HepG2 (cell line): Measurements from ENCODE around the gene SPATA31E1. TPM values are rescaled to one million over a fixed set of nuclear protein-coding genes. Genes with fewer than 3 reads are reported as not detected.

Experiments used
- NR2F6 ChIP-seq, 2 experiments: IDR thresholded peaks; 2 replicates each; pipeline ENCODE4 v1.6.1; 2016; ENCODE audit warnings: antibody characterized with exemption in 1 of 2, mild to moderate bottlenecking in 1 of 2
- WIZ ChIP-seq: sonication (generic); formaldehyde crosslinking; IDR thresholded peaks from 2 replicates; pipeline ENCODE4 v1.5.1; 2020; ENCODE audit warnings: mild to moderate bottlenecking, missing genetic modification reagents
- ZMYM3 ChIP-seq: sonication (generic); formaldehyde crosslinking; IDR thresholded peaks from 2 replicates; pipeline ENCODE4 v1.5.1; 2020; ENCODE audit warnings: mild to moderate bottlenecking, missing genetic modification reagents
- polyA plus RNA-seq, 8 experiments: library from polyadenylated mRNA; depleted of rRNA in 3 of 8; stranded (reverse) in 7 of 8; unstranded in 1 of 8; fragments of >200 nt; fragmentation: Illumina TruSeq in 4 of 8; extraction: Trizol in 4 of 8; gene quantifications; 2 replicates each; pipeline versions ENCODE4 v1.2.1 to v1.2.3, GENCODE V29; 2011 to 2016; ENCODE audit warnings: low read depth in 4 of 8, missing spikeins in 1 of 8, mixed read lengths in 1 of 8; ENCODE audit not compliant: insufficient read depth in 1 of 8
- total RNA-seq, 5 experiments: library from RNA; depleted of rRNA; stranded (reverse); fragments of >200 nt; fragmentation: Illumina TruSeq; extraction: Trizol; gene quantifications; 2 replicates each; pipeline ENCODE4 v1.2.3, GENCODE V29; 2016; ENCODE audit warnings: low read depth in 1 of 5
- TF ChIP-seq, protein P1 (sequence below): sonication (generic); formaldehyde crosslinking; IDR thresholded peaks from 2 replicates; pipeline ENCODE4 v1.5.0; 2020; ENCODE audit warnings: mild to moderate bottlenecking, missing genetic modification reagents, borderline replicate concordance
- TF ChIP-seq, protein P2 (sequence below): sonication (generic); formaldehyde crosslinking; IDR thresholded peaks from 2 replicates; pipeline ENCODE4 v1.8.0; 2022; ENCODE audit warnings: missing genetic modification reagents, low read depth, mild to moderate bottlenecking, borderline replicate concordance
- TF ChIP-seq, protein P3 (sequence below): sonication (generic); formaldehyde crosslinking; IDR thresholded peaks from 2 replicates; pipeline ENCODE4 v1.9.0; 2021; ENCODE audit warnings: missing genetic modification reagents, mild to moderate bottlenecking, borderline replicate concordance
- TF ChIP-seq, protein P4 (sequence below): sonication (generic); formaldehyde crosslinking; IDR thresholded peaks from 2 replicates; pipeline ENCODE4 v1.4.0; 2020; ENCODE audit warnings: missing genetic modification reagents
- TF ChIP-seq, protein P5 (sequence below): sonication (generic); formaldehyde crosslinking; IDR thresholded peaks from 2 replicates; pipeline ENCODE4 v1.4.0; 2020; ENCODE audit warnings: mild to moderate bottlenecking, missing genetic modification reagents

Gene SPATA31E1
- total and polyA plus RNA-seq, 2 of the 13 experiments (the other 11 are each of a cell fraction or from before 2014, with no cell fraction given) = not detected

DNA sequence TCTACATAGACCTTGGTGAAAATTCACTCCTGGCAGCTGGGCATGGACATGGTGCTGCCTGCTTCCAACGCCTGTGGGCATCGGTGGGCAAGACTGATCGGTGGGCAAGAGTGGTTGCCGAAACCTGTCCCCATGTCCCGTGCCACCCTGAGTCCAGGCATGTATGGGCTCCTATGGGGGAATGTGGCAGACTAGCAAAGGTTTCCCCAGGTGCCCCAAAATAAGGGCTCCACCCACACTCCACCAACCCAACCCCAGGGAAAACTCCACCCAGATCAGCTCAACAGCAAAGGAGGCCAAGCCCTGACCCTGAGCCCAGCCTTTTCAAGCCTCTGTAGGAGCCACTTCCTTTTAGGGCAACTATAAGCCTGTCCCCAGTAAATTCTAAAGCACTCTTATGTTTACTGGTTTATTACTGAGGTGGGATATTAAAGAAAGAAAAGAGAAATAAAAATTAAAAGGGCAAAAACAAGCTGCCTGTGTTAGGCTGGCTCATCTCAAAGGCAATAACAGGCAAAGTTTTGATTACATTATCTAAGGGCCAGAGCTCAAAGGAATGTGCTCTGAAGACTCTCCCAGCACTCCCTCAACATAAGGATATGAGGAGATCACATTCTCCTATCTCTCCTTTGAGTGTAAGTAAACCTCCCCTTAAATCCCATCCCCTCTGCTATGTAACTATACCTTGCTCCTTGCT, 8.9 kb upstream of the SPATA31E1 start (continued):
- TF ChIP-seq, protein P1, sequence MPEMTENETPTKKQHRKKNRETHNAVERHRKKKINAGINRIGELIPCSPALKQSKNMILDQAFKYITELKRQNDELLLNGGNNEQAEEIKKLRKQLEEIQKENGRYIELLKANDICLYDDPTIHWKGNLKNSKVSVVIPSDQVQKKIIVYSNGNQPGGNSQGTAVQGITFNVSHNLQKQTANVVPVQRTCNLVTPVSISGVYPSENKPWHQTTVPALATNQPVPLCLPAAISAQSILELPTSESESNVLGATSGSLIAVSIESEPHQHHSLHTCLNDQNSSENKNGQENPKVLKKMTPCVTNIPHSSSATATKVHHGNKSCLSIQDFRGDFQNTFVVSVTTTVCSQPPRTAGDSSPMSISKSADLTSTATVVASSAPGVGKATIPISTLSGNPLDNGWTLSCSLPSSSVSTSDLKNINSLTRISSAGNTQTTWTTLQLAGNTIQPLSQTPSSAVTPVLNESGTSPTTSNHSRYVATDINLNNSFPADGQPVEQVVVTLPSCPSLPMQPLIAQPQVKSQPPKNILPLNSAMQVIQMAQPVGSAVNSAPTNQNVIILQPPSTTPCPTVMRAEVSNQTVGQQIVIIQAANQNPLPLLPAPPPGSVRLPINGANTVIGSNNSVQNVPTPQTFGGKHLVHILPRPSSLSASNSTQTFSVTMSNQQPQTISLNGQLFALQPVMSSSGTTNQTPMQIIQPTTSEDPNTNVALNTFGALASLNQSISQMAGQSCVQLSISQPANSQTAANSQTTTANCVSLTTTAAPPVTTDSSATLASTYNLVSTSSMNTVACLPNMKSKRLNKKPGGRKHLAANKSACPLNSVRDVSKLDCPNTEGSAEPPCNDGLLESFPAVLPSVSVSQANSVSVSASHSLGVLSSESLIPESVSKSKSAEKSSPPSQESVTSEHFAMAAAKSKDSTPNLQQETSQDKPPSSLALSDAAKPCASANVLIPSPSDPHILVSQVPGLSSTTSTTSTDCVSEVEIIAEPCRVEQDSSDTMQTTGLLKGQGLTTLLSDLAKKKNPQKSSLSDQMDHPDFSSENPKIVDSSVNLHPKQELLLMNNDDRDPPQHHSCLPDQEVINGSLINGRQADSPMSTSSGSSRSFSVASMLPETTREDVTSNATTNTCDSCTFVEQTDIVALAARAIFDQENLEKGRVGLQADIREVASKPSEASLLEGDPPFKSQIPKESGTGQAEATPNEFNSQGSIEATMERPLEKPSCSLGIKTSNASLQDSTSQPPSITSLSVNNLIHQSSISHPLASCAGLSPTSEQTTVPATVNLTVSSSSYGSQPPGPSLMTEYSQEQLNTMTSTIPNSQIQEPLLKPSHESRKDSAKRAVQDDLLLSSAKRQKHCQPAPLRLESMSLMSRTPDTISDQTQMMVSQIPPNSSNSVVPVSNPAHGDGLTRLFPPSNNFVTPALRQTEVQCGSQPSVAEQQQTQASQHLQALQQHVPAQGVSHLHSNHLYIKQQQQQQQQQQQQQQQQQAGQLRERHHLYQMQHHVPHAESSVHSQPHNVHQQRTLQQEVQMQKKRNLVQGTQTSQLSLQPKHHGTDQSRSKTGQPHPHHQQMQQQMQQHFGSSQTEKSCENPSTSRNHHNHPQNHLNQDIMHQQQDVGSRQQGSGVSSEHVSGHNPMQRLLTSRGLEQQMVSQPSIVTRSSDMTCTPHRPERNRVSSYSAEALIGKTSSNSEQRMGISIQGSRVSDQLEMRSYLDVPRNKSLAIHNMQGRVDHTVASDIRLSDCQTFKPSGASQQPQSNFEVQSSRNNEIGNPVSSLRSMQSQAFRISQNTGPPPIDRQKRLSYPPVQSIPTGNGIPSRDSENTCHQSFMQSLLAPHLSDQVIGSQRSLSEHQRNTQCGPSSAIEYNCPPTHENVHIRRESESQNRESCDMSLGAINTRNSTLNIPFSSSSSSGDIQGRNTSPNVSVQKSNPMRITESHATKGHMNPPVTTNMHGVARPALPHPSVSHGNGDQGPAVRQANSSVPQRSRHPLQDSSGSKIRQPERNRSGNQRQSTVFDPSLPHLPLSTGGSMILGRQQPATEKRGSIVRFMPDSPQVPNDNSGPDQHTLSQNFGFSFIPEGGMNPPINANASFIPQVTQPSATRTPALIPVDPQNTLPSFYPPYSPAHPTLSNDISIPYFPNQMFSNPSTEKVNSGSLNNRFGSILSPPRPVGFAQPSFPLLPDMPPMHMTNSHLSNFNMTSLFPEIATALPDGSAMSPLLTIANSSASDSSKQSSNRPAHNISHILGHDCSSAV = no peak
- TF ChIP-seq, protein P2, sequence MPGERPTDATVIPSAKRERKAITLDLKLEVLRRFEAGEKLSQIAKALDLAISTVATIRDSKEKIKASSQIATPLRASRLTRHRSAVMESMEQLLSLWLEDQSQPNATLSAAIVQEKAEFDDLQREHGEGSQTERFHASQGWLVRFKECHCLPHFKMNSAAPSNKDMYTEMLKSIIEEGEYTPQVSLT (CRISPR knock-in tag) = no peak
- TF ChIP-seq, protein P3, sequence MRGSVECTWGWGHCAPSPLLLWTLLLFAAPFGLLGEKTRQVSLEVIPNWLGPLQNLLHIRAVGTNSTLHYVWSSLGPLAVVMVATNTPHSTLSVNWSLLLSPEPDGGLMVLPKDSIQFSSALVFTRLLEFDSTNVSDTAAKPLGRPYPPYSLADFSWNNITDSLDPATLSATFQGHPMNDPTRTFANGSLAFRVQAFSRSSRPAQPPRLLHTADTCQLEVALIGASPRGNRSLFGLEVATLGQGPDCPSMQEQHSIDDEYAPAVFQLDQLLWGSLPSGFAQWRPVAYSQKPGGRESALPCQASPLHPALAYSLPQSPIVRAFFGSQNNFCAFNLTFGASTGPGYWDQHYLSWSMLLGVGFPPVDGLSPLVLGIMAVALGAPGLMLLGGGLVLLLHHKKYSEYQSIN = no peak
- TF ChIP-seq, protein P4, sequence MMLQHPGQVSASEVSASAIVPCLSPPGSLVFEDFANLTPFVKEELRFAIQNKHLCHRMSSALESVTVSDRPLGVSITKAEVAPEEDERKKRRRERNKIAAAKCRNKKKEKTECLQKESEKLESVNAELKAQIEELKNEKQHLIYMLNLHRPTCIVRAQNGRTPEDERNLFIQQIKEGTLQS = no peak
- TF ChIP-seq, protein P5, sequence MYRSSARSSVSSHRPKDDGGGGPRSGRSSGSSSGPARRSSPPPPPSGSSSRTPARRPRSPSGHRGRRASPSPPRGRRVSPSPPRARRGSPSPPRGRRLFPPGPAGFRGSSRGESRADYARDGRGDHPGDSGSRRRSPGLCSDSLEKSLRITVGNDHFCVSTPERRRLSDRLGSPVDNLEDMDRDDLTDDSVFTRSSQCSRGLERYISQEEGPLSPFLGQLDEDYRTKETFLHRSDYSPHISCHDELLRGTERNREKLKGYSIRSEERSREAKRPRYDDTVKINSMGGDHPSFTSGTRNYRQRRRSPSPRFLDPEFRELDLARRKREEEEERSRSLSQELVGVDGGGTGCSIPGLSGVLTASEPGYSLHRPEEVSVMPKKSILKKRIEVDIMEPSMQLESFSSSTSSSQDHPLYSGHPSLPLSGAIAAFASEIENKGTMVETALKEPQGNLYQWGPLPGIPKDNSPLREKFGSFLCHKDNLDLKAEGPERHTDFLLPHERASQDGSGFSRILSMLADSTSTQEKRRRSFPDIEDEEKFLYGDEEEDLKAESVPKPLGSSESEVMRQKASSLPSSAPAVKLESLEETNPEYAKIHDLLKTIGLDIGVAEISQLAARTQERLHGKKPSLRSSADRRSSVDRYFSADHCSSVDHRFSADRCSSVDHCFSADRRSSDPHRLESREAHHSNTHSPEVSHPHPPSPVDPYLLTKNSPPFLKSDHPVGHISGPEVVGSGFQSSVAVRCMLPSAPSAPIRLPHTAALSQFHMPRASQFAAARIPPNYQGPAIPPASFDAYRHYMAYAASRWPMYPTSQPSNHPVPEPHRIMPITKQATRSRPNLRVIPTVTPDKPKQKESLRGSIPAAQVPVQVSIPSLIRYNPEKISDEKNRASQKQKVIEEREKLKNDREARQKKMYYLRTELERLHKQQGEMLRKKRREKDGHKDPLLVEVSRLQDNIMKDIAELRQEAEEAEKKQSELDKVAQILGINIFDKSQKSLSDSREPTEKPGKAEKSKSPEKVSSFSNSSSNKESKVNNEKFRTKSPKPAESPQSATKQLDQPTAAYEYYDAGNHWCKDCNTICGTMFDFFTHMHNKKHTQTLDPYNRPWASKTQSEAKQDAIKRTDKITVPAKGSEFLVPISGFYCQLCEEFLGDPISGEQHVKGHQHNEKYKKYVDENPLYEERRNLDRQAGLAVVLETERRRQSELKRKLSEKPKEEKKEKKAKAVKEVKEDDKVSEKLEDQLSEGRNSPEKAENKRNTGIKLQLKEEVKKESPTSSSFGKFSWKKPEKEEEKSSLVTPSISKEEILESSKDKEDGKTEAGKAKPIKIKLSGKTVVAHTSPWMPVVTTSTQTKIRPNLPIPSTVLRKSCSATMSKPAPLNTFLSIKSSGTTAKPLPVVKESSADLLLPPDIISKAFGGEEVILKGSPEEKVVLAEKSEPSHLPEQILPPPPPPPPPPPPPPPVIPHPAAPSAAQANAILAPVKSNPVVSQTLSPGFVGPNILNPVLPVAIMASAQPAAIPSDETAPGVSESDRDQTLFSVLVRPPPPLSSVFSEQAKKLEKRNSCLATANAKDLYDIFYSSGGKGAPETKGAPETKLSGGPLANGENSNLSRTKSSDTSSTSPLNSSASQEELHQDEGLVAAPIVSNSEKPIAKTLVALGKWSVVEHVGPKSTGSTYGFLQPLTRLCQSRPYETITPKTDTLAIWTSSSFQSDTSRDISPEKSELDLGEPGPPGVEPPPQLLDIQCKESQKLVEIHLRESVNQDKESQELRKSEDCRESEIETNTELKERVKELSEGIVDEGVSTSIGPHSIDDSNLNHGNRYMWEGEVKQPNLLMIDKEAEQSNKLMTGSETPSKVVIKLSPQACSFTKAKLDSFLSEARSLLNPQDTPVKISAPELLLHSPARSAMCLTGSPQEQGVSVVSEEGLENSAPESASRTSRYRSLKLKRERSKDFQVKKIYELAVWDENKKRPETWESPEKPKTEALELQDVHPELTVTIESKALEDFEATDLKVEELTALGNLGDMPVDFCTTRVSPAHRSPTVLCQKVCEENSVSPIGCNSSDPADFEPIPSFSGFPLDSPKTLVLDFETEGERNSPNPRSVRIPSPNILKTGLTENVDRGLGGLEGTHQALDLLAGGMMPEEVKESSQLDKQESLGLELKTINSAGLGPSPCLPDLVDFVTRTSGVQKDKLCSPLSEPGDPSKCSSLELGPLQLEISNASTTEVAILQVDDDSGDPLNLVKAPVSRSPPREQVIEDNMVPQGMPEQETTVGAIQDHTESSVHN (CRISPR knock-in tag) = no peak
- no peak for TF ChIP-seq ZMYM3 (CRISPR knock-in tag)
- no peak for TF ChIP-seq WIZ (CRISPR knock-in tag)
- TF ChIP-seq NR2F6 (IDR thresholded peaks at IDR 0.05) = no peak
- no peak for TF ChIP-seq NR2F6 (CRISPR knock-in tag; IDR thresholded peaks at IDR 0.05)
